HS-27A (cell line): ENCODE results near the gene DYNAP.

ENCODE experiments used
- DNase-seq: peaks from one replicate; pipeline ENCODE4 v3.0.0-alpha.2; 2012; ENCODE audit warnings: low read depth, missing footprints

The DYNAP gene

DNA sequence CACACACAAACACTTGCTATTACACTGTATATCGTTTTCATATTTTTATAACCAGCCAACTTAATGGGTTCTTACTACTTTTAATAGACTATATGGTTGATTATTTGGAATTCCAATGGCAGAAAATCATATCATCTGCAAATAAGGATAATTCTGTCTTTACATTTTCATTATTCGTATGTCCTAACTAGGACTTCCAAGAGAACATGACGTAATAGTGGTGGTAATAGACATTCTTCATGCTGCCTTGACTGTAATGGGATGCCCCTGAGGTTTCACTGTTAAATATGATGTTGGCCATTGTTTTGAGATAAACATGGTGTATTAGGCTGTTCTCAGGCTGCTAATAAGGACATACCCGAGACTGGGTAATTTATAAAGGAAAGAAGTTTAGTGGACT, 45.2 kb downstream of the DYNAP start:
- DNase-seq: no peak

DNA sequence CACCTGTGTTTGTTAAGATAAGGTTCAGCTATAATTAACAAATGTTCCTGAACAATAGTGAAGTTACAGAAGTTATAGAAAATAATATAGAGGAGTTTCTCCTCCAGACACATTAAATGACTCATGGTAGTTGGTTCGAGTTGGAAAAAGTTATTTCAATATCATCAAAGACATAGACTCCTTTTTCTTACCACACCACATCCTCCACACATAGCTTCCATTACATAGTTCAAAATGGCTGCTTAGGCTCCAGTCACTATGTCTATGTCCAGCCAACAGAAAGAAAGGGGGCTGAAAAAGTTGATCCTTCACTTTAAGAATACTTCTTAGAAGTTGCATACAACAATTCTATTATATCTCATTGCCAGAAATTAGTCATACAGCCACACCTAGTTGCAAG, 50.7 kb downstream of the DYNAP start:
- no peak for DNase-seq

DNA sequence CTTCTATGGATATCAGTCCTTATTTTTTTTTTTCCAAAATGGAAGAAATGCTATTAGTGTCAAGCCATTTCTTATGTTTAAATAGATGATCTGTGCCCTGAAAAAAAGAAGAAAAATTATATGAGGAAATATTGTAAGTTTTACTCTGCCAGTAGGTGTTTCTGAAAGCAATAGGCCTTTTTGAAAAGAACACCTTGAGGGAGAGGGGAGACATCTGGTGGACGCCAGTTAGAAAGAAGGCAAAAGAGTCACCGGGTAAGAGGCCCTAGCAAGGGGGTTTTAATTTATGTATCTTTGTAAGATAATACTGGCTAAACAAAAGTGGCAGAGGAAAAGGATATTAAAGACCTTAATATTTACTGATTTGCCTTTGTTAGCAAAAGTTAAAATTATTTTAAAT, 56.1 kb downstream of the DYNAP start:
- no peak for DNase-seq
